Occipital lobe (tissue), 2 donors: ENCODE results near the gene DAB2. TPM values are rescaled to one million over a fixed set of nuclear protein-coding genes. Genes with fewer than 3 reads are reported as not detected.
"Not testable (repeated sequence)": the region's sequence is repeated elsewhere in the genome, so short reads cannot be mapped to it uniquely, and the experiment has no call there.

Experiments used
- DNase-seq: peaks from one replicate; lab custom pipeline; 2025; lab: John Stamatoyannopoulos, UW
- total RNA-seq: library from RNA; depleted of rRNA; stranded (reverse); fragments of >200 nt; gene quantifications from one replicate; pipeline ENCODE4 v1.2.3, GENCODE V29; 2014

The DAB2 gene
- total RNA-seq, 1 donor from 2014 or later = 23.4 TPM

GRCh38 chr5:39422036-39422606 is 2.7 kb downstream of the DAB2 start:
- no peak for DNase-seq

GRCh38 chr5:39420482-39421145 is 4.2 kb downstream of the DAB2 start:
- peak; percentile 9 for DNase-seq

- no peak for DNase-seq
These were observed 5.0 kb downstream of the DAB2 start for GRCh38 chr5:39419796-39420195.

- no peak for DNase-seq
These were observed 6.8 kb downstream of the DAB2 start for GRCh38 chr5:39417979-39418378.

GRCh38 chr5:39415201-39415600 is 9.6 kb downstream of the DAB2 start:
- DNase-seq = no peak

GRCh38 chr5:39414426-39414825 is 10.4 kb downstream of the DAB2 start:
- no peak for DNase-seq

- DNase-seq = no peak
These were observed 11.0 kb downstream of the DAB2 start for GRCh38 chr5:39413771-39414170.

- no peak for DNase-seq
These were observed 11.9 kb downstream of the DAB2 start for GRCh38 chr5:39412721-39413394.

- DNase-seq = no peak
These were observed 12.8 kb downstream of the DAB2 start for GRCh38 chr5:39411985-39412384.

- DNase-seq = no peak
These were observed 13.7 kb downstream of the DAB2 start for GRCh38 chr5:39411061-39411460.

- no peak for DNase-seq
These were observed 15.7 kb downstream of the DAB2 start for GRCh38 chr5:39409033-39409432.

GRCh38 chr5:39405083-39405843 is 19.5 kb downstream of the DAB2 start:
- DNase-seq = no peak

GRCh38 chr5:39403761-39404160 is 21.0 kb downstream of the DAB2 start:
- not testable (repeated sequence) for DNase-seq

GRCh38 chr5:39402140-39402539 is 22.6 kb downstream of the DAB2 start:
- DNase-seq = not testable (repeated sequence)

- DNase-seq = no peak
These were observed 23.8 kb downstream of the DAB2 start for GRCh38 chr5:39400713-39401578.

- no peak for DNase-seq
These were observed 25.4 kb downstream of the DAB2 start for GRCh38 chr5:39399135-39400036.

- no peak for DNase-seq
These were observed 27.9 kb downstream of the DAB2 start for GRCh38 chr5:39396843-39397242.

- no peak for DNase-seq
These were observed 29.3 kb downstream of the DAB2 start for GRCh38 chr5:39395521-39395920.

- no peak for DNase-seq
These were observed 29.8 kb downstream of the DAB2 start for GRCh38 chr5:39394946-39395345.

GRCh38 chr5:39390945-39391344 is 33.8 kb downstream of the DAB2 start:
- no peak for DNase-seq
